RKO (cell line): ENCODE measurements around the gene OSBP2.

ENCODE experiments used
- DNase-seq: peaks from one replicate; pipeline ENCODE4 v3.0.0-alpha.2; 2016; ENCODE audit warnings: low spot score

Gene OSBP2

GRCh38 chr22:30869667-30870395 lies 175.2 kb downstream of the OSBP2 start:
- DNase-seq: no peak

DNA sequence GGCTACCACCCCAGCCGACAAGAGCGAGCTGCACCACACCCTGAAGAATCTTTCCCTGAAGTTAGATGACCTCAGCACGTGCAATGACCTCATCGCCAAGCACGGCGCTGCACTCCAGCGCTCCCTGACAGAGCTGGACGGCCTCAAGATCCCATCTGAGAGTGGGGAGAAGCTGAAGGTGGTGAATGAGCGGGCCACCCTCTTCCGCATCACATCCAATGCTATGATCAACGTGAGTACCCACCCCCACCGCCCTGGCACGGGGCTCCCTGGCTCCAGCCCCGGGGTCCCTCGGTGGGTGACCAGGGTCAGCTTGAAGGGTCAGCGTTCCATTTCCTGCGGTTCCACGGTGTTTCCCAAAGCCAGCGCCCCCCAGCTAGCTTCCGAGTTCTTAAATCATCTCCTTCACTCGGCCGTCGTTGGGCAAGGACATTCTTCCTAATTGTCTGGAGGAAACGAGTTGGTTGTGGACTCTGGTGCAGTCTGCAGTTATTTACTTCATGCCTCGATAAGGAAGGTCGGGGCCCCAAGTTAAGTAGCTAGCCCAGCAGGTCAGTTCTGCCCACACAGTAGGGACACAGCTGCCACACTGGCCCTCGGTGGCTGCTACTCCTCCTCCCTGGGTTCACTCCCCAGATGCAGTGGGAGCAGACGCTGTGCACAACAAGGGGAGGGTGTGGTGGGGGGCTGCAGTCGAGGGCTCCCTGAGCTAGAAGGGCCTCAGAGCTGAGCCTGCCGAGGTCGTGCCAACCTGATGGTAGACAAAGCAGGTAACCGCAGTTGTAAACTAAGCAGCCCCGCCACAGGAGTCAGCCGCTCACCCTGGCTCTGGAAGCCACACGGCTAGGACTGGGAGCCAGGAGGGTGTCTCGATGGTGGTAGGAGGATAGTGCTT lies 176.0 kb downstream of the OSBP2 start:
- no peak for DNase-seq

DNA sequence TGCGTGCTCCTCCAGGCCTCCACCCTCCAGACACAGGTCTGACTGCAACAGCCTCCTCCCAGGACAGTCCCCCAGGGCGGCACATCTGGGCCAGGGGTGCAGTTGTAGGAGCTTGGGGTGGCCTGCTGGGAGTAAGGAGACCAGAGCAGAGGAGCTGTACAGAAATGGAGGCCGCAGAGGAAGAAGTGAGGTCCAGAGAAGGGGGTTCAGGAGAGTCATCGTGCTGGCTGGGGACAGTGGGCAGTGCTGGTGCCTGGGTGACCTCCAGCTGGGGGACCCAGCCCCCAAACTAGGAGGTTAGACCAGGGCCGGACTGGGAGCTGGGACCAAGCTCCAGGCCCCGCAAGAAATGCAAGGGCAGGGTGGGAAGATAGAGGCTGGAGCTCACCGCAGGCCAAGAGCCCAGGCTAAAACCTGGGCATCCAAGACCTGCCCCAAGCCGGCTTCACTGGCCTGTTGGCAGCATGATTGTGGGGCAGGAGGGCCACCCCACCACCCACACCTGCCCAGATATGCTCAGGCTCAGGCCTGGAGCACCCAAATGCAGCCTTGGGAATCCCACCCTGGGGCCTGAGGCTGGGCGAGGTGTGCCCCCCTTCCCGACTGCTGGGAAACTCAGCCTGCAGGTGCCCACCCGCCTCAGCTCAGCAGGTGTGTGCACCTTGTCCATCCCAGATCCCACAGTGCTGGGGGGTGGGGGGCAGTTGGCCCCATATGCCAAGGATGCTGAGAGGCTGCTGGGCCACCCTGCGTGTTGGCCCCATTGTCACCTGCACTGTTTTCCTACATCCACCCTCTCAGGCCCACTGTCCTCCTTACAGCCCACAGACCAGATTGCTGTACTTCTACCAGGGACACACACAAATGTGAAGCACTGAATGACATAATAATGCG lies 177.0 kb downstream of the OSBP2 start:
- DNase-seq: no peak

DNA sequence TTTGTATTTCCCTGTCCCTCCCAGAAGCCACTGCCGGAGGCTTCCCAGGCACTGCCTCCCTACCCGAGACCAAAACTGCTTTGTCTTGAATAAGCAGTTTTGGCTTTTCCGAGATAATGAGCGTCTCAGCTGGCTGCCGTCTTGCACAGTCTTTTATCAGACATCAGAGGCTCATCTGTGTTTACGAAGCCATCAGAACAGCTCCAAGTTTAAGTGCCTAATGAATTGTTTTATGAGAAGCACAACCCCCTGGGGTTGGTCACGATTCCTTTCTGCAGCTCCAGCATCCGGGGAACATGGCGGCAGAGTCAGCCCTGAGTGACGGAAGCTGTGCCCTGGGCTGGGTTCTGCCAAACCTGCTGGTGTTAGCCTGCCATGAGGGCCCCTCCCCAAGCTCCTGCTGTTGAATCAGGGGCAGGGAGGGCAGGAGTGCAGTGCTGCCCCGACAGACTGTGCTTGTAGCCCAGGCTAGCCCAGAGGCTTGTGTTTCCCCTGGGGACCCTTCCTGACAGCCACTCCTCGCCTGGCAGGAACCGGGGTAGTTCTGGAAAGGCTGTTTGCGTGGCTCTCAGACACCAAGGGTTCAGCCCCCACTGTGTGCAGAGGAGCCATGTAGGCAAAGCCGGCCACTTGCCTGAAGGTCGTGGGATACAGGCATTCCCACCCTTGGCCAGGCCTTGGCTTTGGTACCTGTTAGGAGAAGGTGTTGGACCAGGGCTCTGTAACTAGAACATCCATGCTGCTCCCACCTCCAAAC lies 177.8 kb downstream of the OSBP2 start:
- DNase-seq: no peak

DNA sequence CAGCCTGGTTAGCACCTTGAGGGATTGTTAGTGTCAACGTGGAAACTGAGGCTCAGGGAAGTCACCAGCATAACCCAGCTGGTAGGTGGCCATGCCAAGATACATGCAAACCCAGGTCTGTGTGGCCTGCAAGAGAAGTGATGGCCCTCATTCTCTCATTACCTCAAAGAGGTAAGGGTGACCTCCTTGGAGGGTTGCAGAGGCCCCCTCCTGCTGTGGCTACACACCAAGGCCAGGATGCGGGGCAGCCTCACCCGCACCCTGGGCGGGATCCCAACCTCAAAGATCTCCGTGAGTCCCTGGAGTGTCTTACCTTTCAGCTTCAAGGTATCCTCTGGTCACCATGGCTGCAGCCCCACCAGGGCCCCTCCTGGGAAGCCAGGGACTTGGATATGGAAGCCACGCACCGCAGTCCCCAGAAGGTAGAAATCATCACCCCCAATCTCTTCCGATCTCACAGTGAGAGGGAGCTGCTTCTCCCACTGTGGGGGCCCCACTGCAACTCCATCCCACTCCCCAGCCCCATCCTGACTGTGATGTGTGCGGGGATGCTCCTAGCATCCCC lies 178.5 kb downstream of the OSBP2 start:
- DNase-seq: no peak

- no peak for DNase-seq
These were observed 179.0 kb downstream of the OSBP2 start for GRCh38 chr22:30873661-30874060.

DNA sequence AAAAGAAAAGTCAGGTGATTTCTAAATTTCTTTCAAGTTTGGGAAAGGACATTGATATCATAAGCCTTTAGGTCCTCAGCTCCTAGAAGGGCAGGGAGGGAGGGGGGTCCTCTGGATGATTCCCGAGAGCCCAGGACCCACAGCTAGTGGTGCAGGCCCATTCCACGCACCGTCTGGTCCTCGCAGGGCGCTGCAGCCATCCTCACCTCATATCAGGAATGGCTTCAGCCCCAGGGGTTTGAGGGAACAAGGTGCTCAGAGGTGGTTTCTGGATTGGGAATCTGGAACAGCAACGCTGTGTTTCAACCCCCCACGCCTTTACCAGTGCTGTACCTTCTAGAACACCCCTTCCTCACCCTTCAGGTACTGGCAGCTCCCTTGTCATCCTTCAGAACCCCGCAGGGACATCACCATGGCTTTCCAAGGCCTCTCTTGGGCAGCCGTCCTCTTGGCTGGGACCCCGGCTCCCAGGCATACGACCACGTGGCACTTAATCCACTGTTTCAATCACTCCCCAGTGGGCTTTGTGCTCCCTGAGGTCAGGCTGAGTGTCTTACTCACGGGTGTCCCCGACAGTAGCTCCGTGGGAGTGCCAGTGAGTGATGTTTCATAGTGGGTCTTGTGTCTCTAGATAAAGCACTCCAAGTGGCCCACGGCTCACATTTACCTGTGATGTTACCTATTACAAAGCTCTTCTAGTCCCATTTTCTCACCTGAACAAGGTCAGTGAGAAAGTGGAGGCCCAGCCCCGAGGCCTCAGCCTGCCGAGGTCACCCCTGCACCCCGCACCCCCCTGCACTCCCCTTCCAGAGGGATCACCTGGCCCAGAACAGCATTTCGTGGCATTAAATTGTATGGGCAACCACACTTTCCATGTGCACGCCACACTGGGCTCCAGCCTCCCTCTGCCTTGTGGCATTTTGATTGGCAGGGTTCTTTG lies 180.0 kb downstream of the OSBP2 start:
- DNase-seq: no peak

GRCh38 chr22:30875481-30876215 lies 181.0 kb downstream of the OSBP2 start:
- DNase-seq: no peak

GRCh38 chr22:30876221-30876751 lies 181.6 kb downstream of the OSBP2 start:
- DNase-seq: no peak

GRCh38 chr22:30876915-30877553 lies 182.4 kb downstream of the OSBP2 start:
- DNase-seq: no peak

GRCh38 chr22:30877662-30878515 lies 183.2 kb downstream of the OSBP2 start:
- no peak for DNase-seq

DNA sequence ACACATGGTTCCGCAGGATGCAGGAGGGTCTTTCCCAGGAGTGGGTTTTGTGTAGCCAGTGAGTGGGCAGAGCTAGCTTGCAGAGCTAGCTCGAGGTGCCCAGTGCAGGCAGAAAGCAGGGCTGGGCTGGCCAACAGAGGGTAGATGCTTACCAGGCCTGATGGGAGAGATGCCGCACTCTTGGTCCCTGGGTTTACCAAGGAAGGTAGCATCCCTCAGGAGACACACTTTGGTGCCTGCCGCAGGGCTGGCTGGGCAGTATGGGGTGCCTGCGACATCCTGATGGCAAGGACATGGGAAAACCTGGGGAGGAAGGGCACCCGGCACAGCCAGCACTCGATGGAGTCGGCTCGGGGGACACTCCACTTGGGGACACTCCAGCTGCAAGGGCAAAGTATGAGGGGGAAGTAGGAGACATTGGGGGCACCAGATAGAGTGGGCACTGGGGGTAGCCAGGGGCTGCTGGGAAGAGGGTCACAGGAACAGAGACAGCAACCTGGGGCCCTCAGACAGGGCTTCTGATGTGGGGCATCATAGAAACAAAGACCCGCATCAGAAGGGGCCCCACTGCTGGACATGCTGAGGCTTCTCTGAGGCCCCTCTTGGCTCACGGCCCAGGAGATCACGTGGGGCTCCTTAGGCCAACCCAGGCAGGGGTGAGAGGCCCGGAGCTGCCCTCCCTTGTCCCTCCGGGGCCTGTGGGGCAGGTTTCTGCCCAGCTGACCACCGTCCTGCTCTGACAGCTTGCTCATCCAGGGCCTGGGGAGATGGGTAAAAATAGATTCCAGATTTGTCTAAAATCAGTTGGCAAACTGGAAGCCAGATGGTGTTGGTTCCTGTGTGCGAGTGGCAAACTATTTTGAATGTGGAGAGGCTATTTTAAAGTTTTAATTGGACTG lies 184.1 kb downstream of the OSBP2 start:
- no peak for DNase-seq

GRCh38 chr22:30879415-30879797 lies 184.7 kb downstream of the OSBP2 start:
- DNase-seq: no peak

GRCh38 chr22:30880181-30880601 lies 185.5 kb downstream of the OSBP2 start:
- no peak for DNase-seq

DNA sequence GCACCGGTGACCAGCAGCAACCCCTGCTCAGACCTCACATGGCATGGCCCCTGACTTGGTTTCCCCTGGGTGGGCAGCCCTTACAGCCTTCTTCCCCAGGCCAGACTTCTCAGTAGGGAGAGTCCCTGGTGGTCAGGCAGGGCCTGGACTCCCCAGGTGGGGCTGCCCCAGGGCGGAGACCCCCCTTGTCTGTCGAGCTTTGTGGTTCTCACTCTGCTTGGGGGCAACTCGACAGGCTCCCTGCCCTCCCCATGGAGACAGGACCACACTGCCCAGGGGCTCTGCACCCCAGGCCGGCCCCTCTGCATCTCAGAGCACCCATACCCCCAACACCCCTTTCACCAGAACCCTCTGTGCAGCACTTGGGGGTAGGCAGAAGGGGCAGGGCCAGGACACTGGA lies 186.2 kb downstream of the OSBP2 start:
- no peak for DNase-seq

DNA sequence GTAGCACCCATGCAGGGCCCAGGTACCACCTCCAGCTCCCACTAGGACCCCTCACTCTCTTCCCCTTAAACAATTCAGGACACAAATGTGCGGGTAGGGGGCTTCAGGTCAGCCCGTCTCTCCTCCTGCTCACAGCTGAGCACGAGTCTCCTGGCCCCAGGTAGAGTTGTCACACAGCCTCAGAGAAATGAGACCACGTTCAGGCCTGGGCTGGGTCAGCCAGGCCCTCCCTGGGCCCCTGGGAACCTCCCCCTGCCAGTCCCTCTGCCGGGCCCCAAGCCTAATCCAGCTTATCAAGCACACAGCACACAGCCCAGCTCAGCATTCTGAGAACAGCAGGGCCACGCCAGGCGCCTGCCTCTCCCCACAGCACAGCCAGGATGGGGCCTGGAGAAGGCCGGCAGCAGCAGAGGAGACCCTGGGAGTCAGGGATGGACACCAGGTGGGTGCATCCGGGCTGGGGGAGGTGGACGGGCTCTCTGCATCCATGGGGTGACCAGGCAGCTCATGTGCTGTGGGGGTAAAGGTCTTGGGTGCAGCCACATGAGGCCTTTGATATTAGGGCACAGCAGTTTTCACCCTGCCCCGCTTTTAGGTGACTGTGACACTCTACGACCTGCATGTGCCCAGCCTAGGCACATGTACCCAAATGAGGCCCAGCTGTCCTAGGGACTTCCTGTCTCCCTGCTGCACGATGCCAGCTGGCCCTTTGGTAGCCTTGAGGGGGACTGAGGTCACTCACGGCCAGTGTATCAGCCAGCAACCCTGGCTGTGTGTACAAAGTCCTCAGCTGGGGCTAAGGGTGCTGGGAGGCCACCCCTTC lies 186.9 kb downstream of the OSBP2 start:
- DNase-seq: no peak
